GM21717 (cell line): ENCODE data around the gene FKBP8.

ENCODE experiments used
- ATAC-seq: cut with Tn5 transposase; IDR thresholded peaks from one replicate; pipeline ENCODE4 v1.9.1; 2021; ENCODE audit warnings: mild to moderate bottlenecking, moderate library complexity; ENCODE audit not compliant: unreplicated experiment

FKBP8 gene

DNA sequence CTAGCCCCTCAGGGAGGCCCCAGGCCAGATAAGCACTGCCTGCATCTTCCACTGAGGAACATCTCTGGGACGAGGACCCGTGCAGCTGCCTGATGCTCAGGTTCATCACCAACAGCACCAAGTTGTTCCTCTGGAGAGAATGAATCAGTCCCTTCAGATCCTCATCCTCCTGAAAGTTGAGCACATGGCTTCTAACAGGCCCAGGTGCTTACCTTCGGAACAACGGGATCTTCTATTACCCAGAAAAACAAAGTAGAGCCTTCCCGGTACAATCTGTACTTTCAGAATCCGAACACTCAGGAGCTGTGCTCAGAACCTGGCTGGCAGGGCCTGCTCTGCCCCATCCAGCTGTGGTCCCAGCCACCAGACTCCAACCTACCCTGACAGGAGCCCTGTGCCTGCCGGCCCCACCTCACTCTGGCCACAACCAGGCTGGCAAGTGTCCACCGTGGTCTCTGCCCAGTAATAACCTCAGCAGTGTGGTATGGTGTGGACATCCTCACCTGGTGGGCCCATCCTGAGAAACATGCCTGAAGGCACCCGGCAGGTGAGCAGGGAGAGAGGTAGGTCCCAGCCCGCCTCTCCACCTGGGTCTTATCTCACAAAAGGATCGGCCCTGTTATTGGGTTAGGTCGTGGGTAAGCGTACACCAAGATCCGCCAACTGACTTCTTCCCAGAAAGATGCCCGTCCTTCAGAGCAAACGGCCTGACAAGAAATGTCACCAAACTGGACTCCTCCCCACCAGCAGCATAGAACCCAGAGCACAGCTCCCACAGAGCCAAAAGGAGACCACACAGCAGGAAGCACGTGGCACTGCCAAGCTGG, 55.6 kb downstream of the FKBP8 start:
- no peak for ATAC-seq

GRCh38 chr19:18486746-18487145, 56.6 kb downstream of the FKBP8 start:
- ATAC-seq: no peak

DNA sequence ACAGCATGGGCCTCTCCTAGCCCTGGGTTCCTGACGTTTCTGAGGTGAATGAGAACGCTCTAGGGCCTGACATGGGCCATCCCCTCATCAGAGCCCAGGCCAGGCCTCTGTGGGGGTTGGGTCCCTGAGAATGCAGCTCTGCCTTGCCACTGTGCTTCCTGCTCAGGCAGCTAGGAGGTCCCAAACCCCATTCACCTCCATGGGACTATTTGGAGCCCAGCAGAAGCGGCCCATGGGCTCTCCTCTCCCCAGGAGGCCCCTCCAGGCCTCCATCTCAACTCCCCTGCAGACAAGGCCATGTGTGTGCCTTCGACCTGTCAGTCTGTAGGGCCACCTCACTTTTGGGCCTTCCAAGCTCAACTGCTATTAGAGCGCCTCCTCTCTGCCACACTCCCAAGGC, 58.4 kb downstream of the FKBP8 start:
- ATAC-seq: no peak

GRCh38 chr19:18483119-18483890, 60.1 kb downstream of the FKBP8 start:
- ATAC-seq: no peak
